ENCODE results near the gene ACVR1B. TPM values are rescaled to one million over a fixed set of nuclear protein-coding genes. Genes with fewer than 3 reads are reported as not detected.

Gene ACVR1B
- total and polyA plus RNA-seq, 4 donors = 16.1 to 50.5 (median 37.8) TPM

GRCh38 chr12:51951843-51952722 lies 584 bp downstream of the ACVR1B start:
- peaks cover 3% of the 10 kb centered on the region for H3K9me3 ChIP-seq (ENCODE audit: control insufficient read depth, insufficient read depth, low read length)

GRCh38 chr12:51953089-51953488 lies 1.6 kb downstream of the ACVR1B start:
- Histone ChIP-seq H3K9me3 (ENCODE audit: control insufficient read depth, insufficient read depth, low read length) (peaks cover 3% of the 10 kb centered on the region), H3K4me3 (ENCODE audit: low read depth, low read length) (peak overlapping the region; percentile 70), H3K36me3 (ENCODE audit: control insufficient read depth, insufficient read depth, low read length) (no peaks in the 10 kb centered on the region), H3K27me3 (ENCODE audit: control insufficient read depth, insufficient read depth, low read length) (no peaks in the 10 kb centered on the region), H3K4me1 (ENCODE audit: control insufficient read depth, insufficient read depth, low read length) (peaks cover 9% of the 10 kb centered on the region), H3K27ac (ENCODE audit: low read depth, low read length) (peak overlapping the region; percentile 37)
- DNase-seq (ENCODE audit: low read depth in 4 of 6, low spot score in 6 of 6) = peak in 2 of 6 donors; percentile 54 to 78
- 19% methylated on average over 5 of the region's 8 CpGs for WGBS (ENCODE audit: insufficient coverage)

More at GRCh38 chr12:51951843-51952722, 584 bp downstream of the ACVR1B start:
- 0% methylated on average over 34 of the region's 50 CpGs for WGBS (ENCODE audit: insufficient coverage)
- peak in 2 of 6 donors; percentile 60 to 63 for DNase-seq (ENCODE audit: low read depth in 4 of 6, low spot score in 6 of 6)
- H3K36me3 ChIP-seq (ENCODE audit: control insufficient read depth, insufficient read depth, low read length) = no peaks in the 10 kb centered on the region
- H3K4me3 ChIP-seq (ENCODE audit: low read depth, low read length) = peak overlapping the region; percentile 70
- H3K4me1 ChIP-seq (ENCODE audit: control insufficient read depth, insufficient read depth, low read length) = peaks cover 9% of the 10 kb centered on the region
- peak overlapping the region; percentile 44 for H3K27ac ChIP-seq (ENCODE audit: low read depth, low read length)
- H3K27me3 ChIP-seq (ENCODE audit: control insufficient read depth, insufficient read depth, low read length) = no peaks in the 10 kb centered on the region

- peaks cover 9% of the 10 kb centered on the region for H3K4me1 ChIP-seq (ENCODE audit: control insufficient read depth, insufficient read depth, low read length)
- DNase-seq (ENCODE audit: low read depth in 4 of 6, low spot score in 6 of 6) = peak in 2 of 6 donors; percentile 37 to 44
- WGBS (ENCODE audit: insufficient coverage) = 38% methylated on average over 2 of the region's 4 CpGs
- H3K9me3 ChIP-seq (ENCODE audit: control insufficient read depth, insufficient read depth, low read length) = peaks cover 3% of the 10 kb centered on the region
- no peaks in the 10 kb centered on the region for H3K36me3 ChIP-seq (ENCODE audit: control insufficient read depth, insufficient read depth, low read length)
- no peak overlapping the region for H3K4me3 ChIP-seq (ENCODE audit: low read depth, low read length)
- no peaks in the 10 kb centered on the region for H3K27me3 ChIP-seq (ENCODE audit: control insufficient read depth, insufficient read depth, low read length)
- H3K27ac ChIP-seq (ENCODE audit: low read depth, low read length) = no peak overlapping the region
These were observed 2.4 kb downstream of the ACVR1B start for GRCh38 chr12:51953864-51954263.

- WGBS (ENCODE audit: insufficient coverage) = 91% methylated on average over 4 of the region's 7 CpGs
- peaks cover 3% of the 10 kb centered on the region for H3K9me3 ChIP-seq (ENCODE audit: control insufficient read depth, insufficient read depth, low read length)
- H3K4me3 ChIP-seq (ENCODE audit: low read depth, low read length) = no peak overlapping the region
- no peaks in the 10 kb centered on the region for H3K36me3 ChIP-seq (ENCODE audit: control insufficient read depth, insufficient read depth, low read length)
- peaks cover 9% of the 10 kb centered on the region for H3K4me1 ChIP-seq (ENCODE audit: control insufficient read depth, insufficient read depth, low read length)
- no peak for DNase-seq (ENCODE audit: low read depth in 4 of 6, low spot score in 6 of 6)
- H3K27me3 ChIP-seq (ENCODE audit: control insufficient read depth, insufficient read depth, low read length) = no peaks in the 10 kb centered on the region
- no peak overlapping the region for H3K27ac ChIP-seq (ENCODE audit: low read depth, low read length)
These were observed 3.3 kb downstream of the ACVR1B start for GRCh38 chr12:51954561-51955361.

GRCh38 chr12:51955702-51956101 lies 4.2 kb downstream of the ACVR1B start:
- Histone ChIP-seq H3K4me3 (ENCODE audit: low read depth, low read length) (no peak overlapping the region), H3K36me3 (ENCODE audit: control insufficient read depth, insufficient read depth, low read length) (no peaks in the 10 kb centered on the region)

GRCh38 chr12:51958542-51958941 lies 7.0 kb downstream of the ACVR1B start:
- Histone ChIP-seq H3K9me3 (ENCODE audit: control insufficient read depth, insufficient read depth, low read length) (peaks cover 3% of the 10 kb centered on the region), H3K27me3 (ENCODE audit: control insufficient read depth, insufficient read depth, low read length) (no peaks in the 10 kb centered on the region), H3K27ac (ENCODE audit: low read depth, low read length) (no peak overlapping the region), H3K4me3 (ENCODE audit: low read depth, low read length) (no peak overlapping the region), H3K36me3 (ENCODE audit: control insufficient read depth, insufficient read depth, low read length) (no peaks in the 10 kb centered on the region), H3K4me1 (ENCODE audit: control insufficient read depth, insufficient read depth, low read length) (no peaks in the 10 kb centered on the region)
- 97% methylated on average over 11 of the region's 13 CpGs for WGBS (ENCODE audit: insufficient coverage)
- DNase-seq (ENCODE audit: low read depth in 4 of 6, low spot score in 6 of 6) = no peak

More at GRCh38 chr12:51955702-51956101, 4.2 kb downstream of the ACVR1B start:
- peaks cover 3% of the 10 kb centered on the region for H3K9me3 ChIP-seq (ENCODE audit: control insufficient read depth, insufficient read depth, low read length)
- WGBS (ENCODE audit: insufficient coverage) = 100% methylated on average over 1 of the region's 1 CpG
- H3K27me3 ChIP-seq (ENCODE audit: control insufficient read depth, insufficient read depth, low read length) = no peaks in the 10 kb centered on the region
- no peak for DNase-seq (ENCODE audit: low read depth in 4 of 6, low spot score in 6 of 6)
- no peak overlapping the region for H3K27ac ChIP-seq (ENCODE audit: low read depth, low read length)
- peaks cover 9% of the 10 kb centered on the region for H3K4me1 ChIP-seq (ENCODE audit: control insufficient read depth, insufficient read depth, low read length)

GRCh38 chr12:51959211-51959610 lies 7.7 kb downstream of the ACVR1B start:
- H3K4me1 ChIP-seq (ENCODE audit: control insufficient read depth, insufficient read depth, low read length) = no peaks in the 10 kb centered on the region
- DNase-seq (ENCODE audit: low read depth in 4 of 6, low spot score in 6 of 6) = no peak
- no peaks in the 10 kb centered on the region for H3K36me3 ChIP-seq (ENCODE audit: control insufficient read depth, insufficient read depth, low read length)
- WGBS (ENCODE audit: insufficient coverage) = 61% methylated on average over 3 of the region's 3 CpGs
- H3K9me3 ChIP-seq (ENCODE audit: control insufficient read depth, insufficient read depth, low read length) = peaks cover 3% of the 10 kb centered on the region
- no peak overlapping the region for H3K27ac ChIP-seq (ENCODE audit: low read depth, low read length)
- H3K4me3 ChIP-seq (ENCODE audit: low read depth, low read length) = no peak overlapping the region
- H3K27me3 ChIP-seq (ENCODE audit: control insufficient read depth, insufficient read depth, low read length) = no peaks in the 10 kb centered on the region

- H3K9me3 ChIP-seq (ENCODE audit: control insufficient read depth, insufficient read depth, low read length) = peaks cover 3% of the 10 kb centered on the region
- H3K4me3 ChIP-seq (ENCODE audit: low read depth, low read length) = no peak overlapping the region
- no peak overlapping the region for H3K27ac ChIP-seq (ENCODE audit: low read depth, low read length)
- no peak for DNase-seq (ENCODE audit: low read depth in 4 of 6, low spot score in 6 of 6)
- no peaks in the 10 kb centered on the region for H3K27me3 ChIP-seq (ENCODE audit: control insufficient read depth, insufficient read depth, low read length)
- no peaks in the 10 kb centered on the region for H3K4me1 ChIP-seq (ENCODE audit: control insufficient read depth, insufficient read depth, low read length)
- WGBS (ENCODE audit: insufficient coverage) = 100% methylated on average over 2 of the region's 4 CpGs
- H3K36me3 ChIP-seq (ENCODE audit: control insufficient read depth, insufficient read depth, low read length) = no peaks in the 10 kb centered on the region
These were observed 8.4 kb downstream of the ACVR1B start for GRCh38 chr12:51959921-51960320.

GRCh38 chr12:51960488-51960887 lies 9.0 kb downstream of the ACVR1B start:
- no peaks in the 10 kb centered on the region for H3K27me3 ChIP-seq (ENCODE audit: control insufficient read depth, insufficient read depth, low read length)

More at GRCh38 chr12:51960488-51960887, 9.0 kb downstream of the ACVR1B start:
- Histone ChIP-seq H3K27ac (ENCODE audit: low read depth, low read length) (no peak overlapping the region), H3K36me3 (ENCODE audit: control insufficient read depth, insufficient read depth, low read length) (no peaks in the 10 kb centered on the region), H3K4me1 (ENCODE audit: control insufficient read depth, insufficient read depth, low read length) (no peaks in the 10 kb centered on the region), H3K9me3 (ENCODE audit: control insufficient read depth, insufficient read depth, low read length) (peaks cover 3% of the 10 kb centered on the region), H3K4me3 (ENCODE audit: low read depth, low read length) (no peak overlapping the region)
- no peak for DNase-seq (ENCODE audit: low read depth in 4 of 6, low spot score in 6 of 6)
- 80% methylated on average over 1 of the region's 1 CpG for WGBS (ENCODE audit: insufficient coverage)
